Activated B cell treated with CpG ODN at 0.5 μM for 24 hours (primary cell): ENCODE measurements around the gene MSI2. TPM values are rescaled to one million over a fixed set of nuclear protein-coding genes. Genes with fewer than 3 reads are reported as not detected.

Experiments
- ATAC-seq: fragments of 200-7000 bp; cut with Tn5 transposase; one replicate; pipeline ENCODE4 v1.10.0; 2021; ENCODE audit warnings: low read depth, mild to moderate bottlenecking, moderate library complexity
- CTCF ChIA-PET: fragments of 350-600 bp; sonication (Branson Sonifier 250); formaldehyde crosslinking; loops from one replicate; lab custom pipeline; 2021; ENCODE audit warnings: antibody characterized with exemption; lab: Charles Lee
- POLR2A ChIA-PET: fragments of 350-600 bp; sonication (Branson Sonifier 250); formaldehyde crosslinking; loops from one replicate; lab custom pipeline; 2021; ENCODE audit warnings: antibody characterized with exemption; lab: Charles Lee
- DNase-seq: peaks from one replicate; pipeline ENCODE4 v3.0.0; 2022
- H3K27ac Mint-ChIP-seq: one replicate; pipeline ENCODE4 v1.8.0; 2020; ENCODE audit warnings: mixed read lengths
- H3K27me3 Mint-ChIP-seq: one replicate; pipeline ENCODE4 v1.8.0; 2021; ENCODE audit warnings: mixed read lengths
- H3K36me3 Mint-ChIP-seq: one replicate; pipeline ENCODE4 v1.8.0; 2021; ENCODE audit warnings: low read depth, mixed read lengths
- H3K4me1 Mint-ChIP-seq: one replicate; pipeline ENCODE4 v1.8.0; 2021; ENCODE audit warnings: mixed read lengths
- H3K4me3 Mint-ChIP-seq: one replicate; pipeline ENCODE4 v1.8.0; 2020; ENCODE audit warnings: mild to moderate bottlenecking, mixed read lengths
- H3K9me3 Mint-ChIP-seq: one replicate; pipeline ENCODE4 v1.8.0; 2020; ENCODE audit warnings: mixed read lengths
- CTCF ChIP-seq: fragments of 200-600 bp; IDR thresholded peaks from one replicate; pipeline ENCODE4 v1.8.0; 2022; ENCODE audit warnings: antibody characterized with exemption, mild to moderate bottlenecking
- intact Hi-C: fragments of 100-400 bp; cut with micrococcal nuclease; formaldehyde crosslinking; loops from one replicate; pipeline ENCODE4 v1.15.1; 2024
- total RNA-seq: library from RNA; stranded (reverse); gene quantifications from 2 replicates; pipeline ENCODE4 v1.2.3, GENCODE V29; 2022

The MSI2 gene
- total RNA-seq, 1 donor from 2014 or later: 102 TPM

- Mint-ChIP-seq H3K4me1 (peaks cover 39% of the 10 kb centered on the region), H3K27ac (no peak overlapping the region), H3K4me3 (no peak overlapping the region), H3K27me3 (no peaks in the 10 kb centered on the region), H3K9me3 (no peaks in the 10 kb centered on the region), H3K36me3 (no peaks in the 10 kb centered on the region)
- CTCF ChIA-PET: no interaction called here
- no peak for TF ChIP-seq CTCF
- DNase-seq: no peak
- ATAC-seq: no peak
- POLR2A ChIA-PET: no interaction called here
- intact Hi-C loops: no loop called here
Measured at GRCh38 chr17:57362797-57363556, 106.7 kb downstream of the MSI2 start.

GRCh38 chr17:57363580-57363979 is 107.3 kb downstream of the MSI2 start:
- DNase-seq (no peak), ATAC-seq (no peak)
- H3K9me3 Mint-ChIP-seq: no peaks in the 10 kb centered on the region
- POLR2A ChIA-PET: no interaction called here
- intact Hi-C loops: no loop called here
- no peaks in the 10 kb centered on the region for H3K27me3 Mint-ChIP-seq
- CTCF ChIA-PET: no interaction called here
- no peak overlapping the region for H3K4me3 Mint-ChIP-seq
- H3K27ac Mint-ChIP-seq: no peak overlapping the region
- TF ChIP-seq CTCF: no peak
- H3K4me1 Mint-ChIP-seq: peaks cover 35% of the 10 kb centered on the region
- H3K36me3 Mint-ChIP-seq: no peaks in the 10 kb centered on the region

GRCh38 chr17:57363998-57364643 is 107.8 kb downstream of the MSI2 start:
- H3K27me3 Mint-ChIP-seq: no peaks in the 10 kb centered on the region
- ChIA-PET POLR2A (no interaction called here), CTCF (interaction anchor here (1.0 to 1.2 kb wide), 2 partner anchors 21 to 44 kb away, joined by 3 to 5 read pairs; no protein-coding TSS in a partner anchor)
- H3K4me1 Mint-ChIP-seq: peaks cover 38% of the 10 kb centered on the region
- H3K9me3 Mint-ChIP-seq: no peaks in the 10 kb centered on the region
- H3K4me3 Mint-ChIP-seq: no peak overlapping the region
- DNase-seq (no peak), ATAC-seq (no peak)
- intact Hi-C loops: no loop called here
- H3K36me3 Mint-ChIP-seq: no peaks in the 10 kb centered on the region
- TF ChIP-seq CTCF: no peak
- no peak overlapping the region for H3K27ac Mint-ChIP-seq

- no peaks in the 10 kb centered on the region for H3K9me3 Mint-ChIP-seq
- no peak overlapping the region for H3K4me3 Mint-ChIP-seq
- DNase-seq (no peak), ATAC-seq (no peak)
- intact Hi-C loops: no loop called here
- POLR2A ChIA-PET: no interaction called here
- peaks cover 42% of the 10 kb centered on the region for H3K4me1 Mint-ChIP-seq
- H3K36me3 Mint-ChIP-seq: no peaks in the 10 kb centered on the region
- no peak overlapping the region for H3K27ac Mint-ChIP-seq
- CTCF ChIA-PET: interaction anchor here (1.2 to 1.3 kb wide), 2 partner anchors 10 to 20 kb away, joined by 3 read pairs; no protein-coding TSS in a partner anchor
- no peaks in the 10 kb centered on the region for H3K27me3 Mint-ChIP-seq
- TF ChIP-seq CTCF: no peak
Measured at GRCh38 chr17:57365420-57365819, 109.1 kb downstream of the MSI2 start.

GRCh38 chr17:57366177-57366557 is 109.8 kb downstream of the MSI2 start:
- Mint-ChIP-seq H3K9me3 (no peaks in the 10 kb centered on the region), H3K4me1 (peaks cover 42% of the 10 kb centered on the region), H3K27ac (no peak overlapping the region), H3K27me3 (no peaks in the 10 kb centered on the region), H3K4me3 (no peak overlapping the region), H3K36me3 (no peaks in the 10 kb centered on the region)
- ChIA-PET CTCF (no interaction called here), POLR2A (interaction anchor here (1.1 kb wide), 1 partner anchor 9 kb away, joined by 4 read pairs; no protein-coding TSS in a partner anchor)
- TF ChIP-seq CTCF: no peak
- ATAC-seq: no peak
- intact Hi-C loops: no loop called here
- DNase-seq: no peak
